GM12878 (cell line): Measurements from ENCODE around the gene PLD3. TPM values are rescaled to one million over a fixed set of nuclear protein-coding genes. Genes with fewer than 3 reads are reported as not detected.

Experiments
- CBFB ChIP-seq: IDR thresholded peaks from 2 replicates; pipeline ENCODE4 v1.6.1; 2016; ENCODE audit warnings: antibody characterized with exemption, low read depth
- MTA2 ChIP-seq: fragments of 450-650 bp; IDR thresholded peaks from 2 replicates; pipeline ENCODE4 v1.6.1; 2016; ENCODE audit warnings: low read depth, mild to moderate bottlenecking, moderate library complexity
- MYB ChIP-seq: fragments of 150-350 bp; IDR thresholded peaks from 2 replicates; pipeline ENCODE4 v1.6.1; 2014; ENCODE audit warnings: mild to moderate bottlenecking, low read depth, low read length, borderline replicate concordance
- NR2C1 ChIP-seq: fragments of 450-650 bp; IDR thresholded peaks from 2 replicates; pipeline ENCODE4 v1.6.1; 2017; ENCODE audit warnings: antibody characterized with exemption, mild to moderate bottlenecking, moderate library complexity
- NR2C2 ChIP-seq: IDR thresholded peaks from 2 replicates; pipeline ENCODE4 v1.6.1; 2011; ENCODE audit warnings: borderline replicate concordance, low read depth; ENCODE audit not compliant: control insufficient read depth, insufficient read length
- POLR2AphosphoS2 ChIP-seq: IDR thresholded peaks from 2 replicates; pipeline ENCODE4 v1.6.1; 2011; ENCODE audit warnings: low read depth, mild to moderate bottlenecking, low read length, improper control_type of control experiment, moderate library complexity
- SIN3A ChIP-seq: IDR thresholded peaks from 2 replicates; pipeline ENCODE4 v1.6.1; 2012; ENCODE audit warnings: low read depth, low read length, improper control_type of control experiment
- SUPT20H ChIP-seq: IDR thresholded peaks from 2 replicates; pipeline ENCODE4 v1.6.1; 2011; ENCODE audit warnings: low read depth, mild to moderate bottlenecking, low read length, moderate library complexity, borderline replicate concordance; ENCODE audit not compliant: control insufficient read depth
- TAF1 ChIP-seq: IDR thresholded peaks from 2 replicates; pipeline ENCODE4 v1.6.1; 2011; ENCODE audit warnings: mild to moderate bottlenecking, low read depth, low read length, borderline replicate concordance
- USF2 ChIP-seq: IDR thresholded peaks from 2 replicates; pipeline ENCODE4 v1.6.1; 2011; ENCODE audit warnings: low read depth, low read length, improper control_type of control experiment, borderline replicate concordance
- YBX1 ChIP-seq: fragments of 450-650 bp; IDR thresholded peaks from 2 replicates; pipeline ENCODE4 v1.6.1; 2016; ENCODE audit warnings: antibody characterized with exemption
- ZBTB33 ChIP-seq: fragments of 450-650 bp; IDR thresholded peaks from 2 replicates; pipeline ENCODE4 v1.6.1; 2017; ENCODE audit warnings: mild to moderate bottlenecking
- ZBTB40 ChIP-seq: fragments of 450-650 bp; IDR thresholded peaks from 2 replicates; pipeline ENCODE4 v1.6.1; 2016; ENCODE audit warnings: mild to moderate bottlenecking, moderate library complexity, borderline replicate concordance
- ZNF207 ChIP-seq: fragments of 450-650 bp; IDR thresholded peaks from 2 replicates; pipeline ENCODE4 v1.6.1; 2014; ENCODE audit warnings: antibody characterized with exemption, mild to moderate bottlenecking, borderline replicate concordance
- polyA plus RNA-seq, 11 experiments: library from polyadenylated mRNA; depleted of rRNA in 4 of 11; unstranded in 6 of 11; stranded (reverse) in 5 of 11; fragments of >200 nt; fragmentation: Nextera tagmentation in 4 of 11; fragmentation: Illumina TruSeq in 1 of 11; extraction: Ambion mirVana in 4 of 11; extraction: Trizol in 1 of 11; gene quantifications; 1 replicate in 1 of 11; 2 replicates in 10 of 11; pipeline versions ENCODE4 v1.2.1 to v1.2.3, GENCODE V29; 2011 to 2016; ENCODE audit warnings: inconsistent platforms in 2 of 11, missing spikeins in 2 of 11, low read depth in 1 of 11
- total RNA-seq, 4 experiments: library from RNA; depleted of rRNA in 3 of 4; stranded (reverse); fragments of >200 nt in 3 of 4; fragmentation: Illumina TruSeq in 1 of 4; extraction: Trizol in 1 of 4; gene quantifications; 2 replicates each; pipeline versions ENCODE4 v1.2.1 to v1.2.3, GENCODE V29; 2013 to 2021
- TF ChIP-seq, protein P1 (sequence below): fragments of 450-650 bp; IDR thresholded peaks from 2 replicates; pipeline ENCODE4 v1.6.1; 2016; ENCODE audit warnings: mild to moderate bottlenecking
- TF ChIP-seq, protein P2 (sequence below): fragments of 450-650 bp; IDR thresholded peaks from 2 replicates; pipeline ENCODE4 v1.6.1; 2017; ENCODE audit warnings: mild to moderate bottlenecking, moderate library complexity

The PLD3 gene
- total and polyA plus RNA-seq, 10 of the 15 experiments (the other 5 are each of a cell fraction or from before 2014, with no cell fraction given), result 1.3 to 134 (median 72.7) TPM

DNA sequence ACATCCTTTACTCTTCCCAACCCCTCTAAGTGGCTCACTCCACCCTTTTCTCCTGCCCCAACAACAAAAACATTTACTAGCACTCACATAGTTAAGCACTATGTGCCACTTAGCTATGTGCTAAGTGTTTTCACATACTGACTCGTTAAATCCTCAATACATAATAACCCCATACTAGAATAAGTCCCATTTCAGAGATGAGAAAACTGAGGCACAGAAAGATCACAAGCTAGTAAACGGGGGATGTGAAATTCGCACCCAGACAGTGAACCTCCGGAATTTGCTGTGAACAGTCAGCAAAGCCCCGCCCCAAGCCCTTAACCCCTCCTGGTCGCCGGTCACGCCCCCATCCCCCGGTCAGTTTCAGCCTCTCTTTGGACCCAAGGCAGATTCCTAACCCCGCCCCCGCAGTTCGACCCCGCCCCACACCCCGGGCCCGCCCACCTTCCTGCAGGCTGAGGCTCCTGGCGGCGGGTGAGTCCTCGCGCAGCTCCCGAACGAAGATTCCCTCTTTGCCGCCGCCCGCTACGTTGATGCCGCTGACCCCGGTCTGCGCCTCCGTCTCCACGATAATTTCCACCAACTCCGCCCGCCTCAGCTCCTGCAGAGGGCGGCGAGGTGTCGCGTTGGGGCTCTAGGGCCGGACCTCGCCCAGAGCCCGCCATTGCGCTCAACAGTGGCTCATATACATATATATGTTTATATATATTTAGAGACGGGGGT lies 54.9 kb downstream of the PLD3 start (continued):
- no peak for TF ChIP-seq ZBTB33
- peak; percentile 34; the same call in 1 of the 2 replicates for TF ChIP-seq ZBTB40
- TF ChIP-seq SUPT20H, result no peak
- no peak for TF ChIP-seq CBFB
- TF ChIP-seq MYB, result no peak
- no peak for TF ChIP-seq TAF1
- TF ChIP-seq YBX1, result no peak
- TF ChIP-seq MTA2, result no peak
- TF ChIP-seq, protein P1, sequence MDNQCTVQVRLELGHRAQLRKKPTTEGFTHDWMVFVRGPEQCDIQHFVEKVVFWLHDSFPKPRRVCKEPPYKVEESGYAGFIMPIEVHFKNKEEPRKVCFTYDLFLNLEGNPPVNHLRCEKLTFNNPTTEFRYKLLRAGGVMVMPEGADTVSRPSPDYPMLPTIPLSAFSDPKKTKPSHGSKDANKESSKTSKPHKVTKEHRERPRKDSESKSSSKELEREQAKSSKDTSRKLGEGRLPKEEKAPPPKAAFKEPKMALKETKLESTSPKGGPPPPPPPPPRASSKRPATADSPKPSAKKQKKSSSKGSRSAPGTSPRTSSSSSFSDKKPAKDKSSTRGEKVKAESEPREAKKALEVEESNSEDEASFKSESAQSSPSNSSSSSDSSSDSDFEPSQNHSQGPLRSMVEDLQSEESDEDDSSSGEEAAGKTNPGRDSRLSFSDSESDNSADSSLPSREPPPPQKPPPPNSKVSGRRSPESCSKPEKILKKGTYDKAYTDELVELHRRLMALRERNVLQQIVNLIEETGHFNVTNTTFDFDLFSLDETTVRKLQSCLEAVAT, result 0 out of 2 replicates have a peak, but pooled peaks have one; percentile 10
- no peak for TF ChIP-seq USF2
- TF ChIP-seq POLR2AphosphoS2, result no peak
- no peak for TF ChIP-seq ZNF207
- no peak for TF ChIP-seq NR2C1
- no peak for TF ChIP-seq SIN3A
- TF ChIP-seq, protein P2, sequence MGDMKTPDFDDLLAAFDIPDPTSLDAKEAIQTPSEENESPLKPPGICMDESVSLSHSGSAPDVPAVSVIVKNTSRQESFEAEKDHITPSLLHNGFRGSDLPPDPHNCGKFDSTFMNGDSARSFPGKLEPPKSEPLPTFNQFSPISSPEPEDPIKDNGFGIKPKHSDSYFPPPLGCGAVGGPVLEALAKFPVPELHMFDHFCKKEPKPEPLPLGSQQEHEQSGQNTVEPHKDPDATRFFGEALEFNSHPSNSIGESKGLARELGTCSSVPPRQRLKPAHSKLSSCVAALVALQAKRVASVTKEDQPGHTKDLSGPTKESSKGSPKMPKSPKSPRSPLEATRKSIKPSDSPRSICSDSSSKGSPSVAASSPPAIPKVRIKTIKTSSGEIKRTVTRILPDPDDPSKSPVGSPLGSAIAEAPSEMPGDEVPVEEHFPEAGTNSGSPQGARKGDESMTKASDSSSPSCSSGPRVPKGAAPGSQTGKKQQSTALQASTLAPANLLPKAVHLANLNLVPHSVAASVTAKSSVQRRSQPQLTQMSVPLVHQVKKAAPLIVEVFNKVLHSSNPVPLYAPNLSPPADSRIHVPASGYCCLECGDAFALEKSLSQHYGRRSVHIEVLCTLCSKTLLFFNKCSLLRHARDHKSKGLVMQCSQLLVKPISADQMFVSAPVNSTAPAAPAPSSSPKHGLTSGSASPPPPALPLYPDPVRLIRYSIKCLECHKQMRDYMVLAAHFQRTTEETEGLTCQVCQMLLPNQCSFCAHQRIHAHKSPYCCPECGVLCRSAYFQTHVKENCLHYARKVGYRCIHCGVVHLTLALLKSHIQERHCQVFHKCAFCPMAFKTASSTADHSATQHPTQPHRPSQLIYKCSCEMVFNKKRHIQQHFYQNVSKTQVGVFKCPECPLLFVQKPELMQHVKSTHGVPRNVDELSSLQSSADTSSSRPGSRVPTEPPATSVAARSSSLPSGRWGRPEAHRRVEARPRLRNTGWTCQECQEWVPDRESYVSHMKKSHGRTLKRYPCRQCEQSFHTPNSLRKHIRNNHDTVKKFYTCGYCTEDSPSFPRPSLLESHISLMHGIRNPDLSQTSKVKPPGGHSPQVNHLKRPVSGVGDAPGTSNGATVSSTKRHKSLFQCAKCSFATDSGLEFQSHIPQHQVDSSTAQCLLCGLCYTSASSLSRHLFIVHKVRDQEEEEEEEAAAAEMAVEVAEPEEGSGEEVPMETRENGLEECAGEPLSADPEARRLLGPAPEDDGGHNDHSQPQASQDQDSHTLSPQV, result no peak
- no peak for TF ChIP-seq NR2C2
